HG02642 (cell line): Measurements from ENCODE around the gene RYR2.
"Not testable (repeated sequence)": the region's sequence is repeated elsewhere in the genome, so short reads cannot be mapped to it uniquely, and the experiment has no call there.

Experiments used
- ATAC-seq: cut with Tn5 transposase; IDR thresholded peaks from one replicate; pipeline ENCODE4 v1.9.1; 2021; ENCODE audit warnings: mild to moderate bottlenecking; ENCODE audit not compliant: unreplicated experiment, poor library complexity

RYR2 gene

DNA sequence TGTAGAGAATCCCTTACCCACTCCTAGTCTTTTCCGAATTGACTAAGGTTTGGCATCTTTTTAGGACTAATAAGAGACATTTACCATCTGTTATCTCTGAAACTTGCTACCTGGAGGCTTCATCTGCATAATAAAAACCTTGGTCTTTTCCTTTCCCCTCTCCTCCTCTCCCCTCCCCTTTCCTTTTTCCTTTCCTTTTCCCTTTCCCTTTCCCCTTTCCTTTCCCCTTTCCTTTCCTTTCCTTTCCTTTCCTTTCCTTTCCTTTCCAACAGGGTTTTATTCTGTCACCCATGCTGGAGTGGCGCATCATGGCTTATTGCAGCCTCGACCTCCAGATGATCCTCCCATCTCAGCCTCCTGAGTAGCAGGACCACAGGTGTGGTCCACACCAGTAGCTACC is 195.7 kb downstream of the RYR2 start:
- no peak for ATAC-seq

DNA sequence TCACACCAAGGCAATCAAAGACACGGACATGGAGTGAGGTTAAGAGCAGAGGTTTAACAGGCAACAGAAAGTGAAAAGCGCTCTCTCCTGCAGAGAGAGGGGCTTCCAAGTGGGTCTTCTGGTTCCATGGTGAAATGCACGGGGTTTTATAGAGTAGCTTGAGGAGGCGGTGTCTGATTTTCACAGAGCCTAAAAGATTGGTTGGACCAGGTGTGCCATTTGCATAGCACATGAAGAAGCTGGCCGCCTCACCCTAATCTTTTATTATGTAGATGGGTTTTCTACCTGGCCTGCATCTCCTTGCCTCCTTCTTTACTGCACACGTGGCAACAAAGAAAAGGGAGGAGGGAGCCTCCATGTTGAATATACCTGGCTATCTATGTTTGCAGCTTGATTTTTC is 197.3 kb downstream of the RYR2 start:
- ATAC-seq, result no peak

DNA sequence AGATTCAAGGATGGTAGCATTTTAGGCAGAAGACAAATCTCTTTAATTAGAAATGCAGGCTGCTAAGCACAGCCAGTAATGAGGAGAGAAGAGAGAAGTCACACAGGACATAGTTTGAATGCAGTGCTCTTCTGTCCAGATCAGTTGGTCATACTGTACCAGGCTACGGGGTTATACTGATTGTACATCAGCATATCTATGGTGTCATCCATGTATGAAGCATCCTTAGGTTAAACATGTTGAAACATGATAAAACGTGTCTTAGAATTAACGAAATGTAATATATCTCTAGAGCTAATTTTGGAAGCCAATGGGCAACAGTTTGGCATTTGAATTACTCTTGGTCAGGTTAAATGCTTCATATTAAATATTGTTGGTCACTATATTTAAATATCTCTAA is 199.1 kb downstream of the RYR2 start:
- ATAC-seq, result no peak

DNA sequence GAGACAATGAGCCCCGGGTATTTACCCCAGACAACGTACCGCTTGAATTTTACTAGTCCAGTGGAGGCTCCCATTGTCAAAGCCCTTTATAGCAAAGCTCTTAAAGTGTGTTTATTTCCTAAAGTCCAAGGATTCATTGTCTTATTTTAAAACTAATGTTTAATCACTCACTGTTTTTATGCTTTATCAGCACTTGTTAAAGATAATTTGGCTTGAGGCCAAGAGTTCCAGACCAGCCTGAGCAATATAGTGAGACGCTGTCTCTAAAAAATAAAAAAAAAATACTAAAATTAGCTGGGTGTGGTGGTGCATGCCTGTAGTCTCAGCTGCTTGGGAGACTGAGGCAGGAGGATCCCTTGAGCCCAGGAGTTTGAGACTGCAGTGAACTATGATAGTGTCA is 202.8 kb downstream of the RYR2 start:
- no peak for ATAC-seq

DNA sequence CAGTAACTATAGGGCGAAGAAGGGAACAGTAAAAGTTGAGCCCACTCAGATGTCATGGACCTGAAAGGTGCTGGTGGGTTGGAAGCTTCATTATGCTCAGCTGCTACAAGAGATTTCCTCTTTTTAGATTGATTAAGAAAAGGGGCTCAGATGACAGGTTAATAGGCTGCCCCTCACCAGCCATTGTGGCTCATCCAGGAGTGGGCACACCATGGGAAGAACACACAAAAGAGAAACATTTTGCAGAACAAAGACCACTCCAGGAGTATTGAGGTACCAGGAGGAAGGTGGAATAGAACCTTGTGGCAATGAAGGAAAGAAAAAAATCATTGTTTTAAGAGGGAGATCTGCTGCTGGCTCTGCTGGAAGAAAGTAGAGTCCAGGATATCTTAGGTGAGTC is 205.5 kb downstream of the RYR2 start:
- no peak for ATAC-seq

DNA sequence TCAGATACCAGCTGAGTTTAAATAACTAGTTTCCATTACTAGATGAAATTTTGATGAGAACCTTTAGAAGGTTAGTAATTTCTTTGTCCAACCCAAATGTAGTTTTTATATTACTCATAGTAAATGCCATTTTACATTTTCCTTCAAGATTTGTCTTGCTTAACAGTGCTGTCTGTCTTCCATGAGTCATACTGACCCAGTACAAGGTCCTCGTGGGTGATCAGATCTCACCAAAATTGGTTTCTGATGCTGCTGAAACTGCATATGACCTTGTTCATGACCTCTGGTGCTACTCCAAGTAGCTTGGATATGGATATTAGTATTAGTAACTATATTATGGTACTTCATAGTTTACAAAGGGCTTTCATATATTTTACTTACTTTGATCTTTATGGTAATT is 207.1 kb downstream of the RYR2 start:
- no peak for ATAC-seq

DNA sequence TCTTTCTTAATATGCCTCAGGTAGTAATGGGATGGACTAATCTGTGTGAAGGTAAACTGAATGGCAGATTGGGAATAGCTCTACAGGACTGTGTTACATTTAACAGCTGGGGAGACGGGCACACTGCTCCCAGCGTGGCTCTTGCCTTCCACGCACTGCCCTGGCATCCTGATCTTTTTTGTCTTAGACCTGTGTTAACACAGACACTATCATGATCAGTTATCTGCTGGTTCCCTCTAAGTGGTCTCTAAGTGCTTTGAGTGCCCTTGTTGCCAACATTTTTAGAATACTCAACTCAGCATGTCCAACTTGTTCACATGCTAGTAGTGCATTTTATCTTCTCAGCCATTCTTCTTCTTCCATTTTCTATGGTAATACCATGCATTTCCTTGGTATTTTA is 208.1 kb downstream of the RYR2 start:
- no peak for ATAC-seq

DNA sequence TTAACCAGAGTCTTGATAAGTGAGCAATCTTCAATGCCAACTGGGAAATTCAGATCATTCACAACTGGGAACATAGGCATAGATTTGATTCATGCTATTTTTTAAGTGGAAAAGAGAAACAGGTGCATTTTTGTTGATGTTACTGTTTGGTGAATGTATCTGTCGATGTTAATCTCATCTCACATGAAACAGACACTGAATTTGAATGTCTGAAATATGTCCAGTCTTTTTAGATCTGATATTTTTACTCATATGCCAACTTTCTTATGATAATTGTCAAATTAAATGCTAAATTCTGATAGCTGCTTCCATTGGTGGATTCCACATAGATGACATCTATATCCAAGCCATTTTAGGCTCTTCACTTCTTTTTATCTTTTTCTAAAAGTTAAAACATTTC is 213.1 kb downstream of the RYR2 start:
- no peak for ATAC-seq

DNA sequence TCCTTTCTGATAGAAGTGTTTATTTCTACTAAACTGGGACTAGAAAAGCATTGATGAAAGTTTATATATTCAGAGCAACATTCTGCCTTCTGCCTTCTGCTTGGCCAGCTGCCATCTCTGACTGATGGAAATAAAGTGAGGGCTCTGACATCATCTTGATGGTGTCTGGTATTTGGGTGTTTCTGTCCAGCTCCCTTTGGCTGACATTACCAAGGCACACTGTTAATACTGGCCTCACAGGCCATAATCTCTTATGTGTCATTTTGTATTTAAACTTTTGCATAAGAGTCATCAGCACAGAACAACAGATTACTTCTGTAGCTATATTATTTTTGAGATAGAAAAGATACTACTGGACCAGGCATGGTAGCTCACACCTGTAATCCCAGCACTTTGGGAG is 216.9 kb downstream of the RYR2 start:
- ATAC-seq, result no peak

DNA sequence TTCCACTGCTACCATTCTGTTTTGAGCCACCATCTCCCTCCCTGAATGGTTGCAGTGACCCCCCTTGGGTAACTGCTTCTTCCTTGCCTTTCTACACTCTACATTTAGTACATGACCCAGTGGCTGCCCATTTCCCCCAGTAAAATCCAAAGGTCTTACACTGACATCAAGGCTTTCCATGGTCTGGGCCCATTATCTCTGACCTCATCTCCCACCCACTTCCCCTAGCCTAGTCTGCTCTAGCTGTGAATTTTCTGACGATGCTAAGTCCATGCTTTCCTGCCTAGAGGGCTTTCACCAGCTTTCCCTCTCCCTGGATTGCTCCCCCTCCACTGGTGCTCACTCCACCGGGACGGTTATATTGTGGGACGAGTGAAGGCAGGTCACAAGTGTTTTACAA is 219.2 kb downstream of the RYR2 start:
- ATAC-seq, result no peak

DNA sequence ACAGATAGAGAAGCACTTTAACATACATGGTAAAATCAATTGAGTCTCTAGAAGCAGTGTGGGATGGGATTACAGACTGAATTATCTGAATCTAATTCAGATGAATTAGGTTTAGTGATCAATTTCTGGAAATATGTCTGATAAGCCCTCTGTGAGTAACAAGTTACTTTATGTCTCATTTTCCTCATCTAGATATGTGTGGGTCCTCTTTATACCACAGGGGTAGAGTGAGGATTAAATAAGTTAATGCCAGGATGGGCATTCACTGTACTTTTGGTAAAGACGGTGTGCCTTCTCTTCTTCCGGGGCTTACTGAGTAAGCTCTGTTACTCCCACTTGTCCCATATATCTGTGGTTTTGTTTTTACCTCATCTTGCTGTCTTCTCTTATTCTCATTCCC is 225.8 kb downstream of the RYR2 start:
- ATAC-seq, result no peak

DNA sequence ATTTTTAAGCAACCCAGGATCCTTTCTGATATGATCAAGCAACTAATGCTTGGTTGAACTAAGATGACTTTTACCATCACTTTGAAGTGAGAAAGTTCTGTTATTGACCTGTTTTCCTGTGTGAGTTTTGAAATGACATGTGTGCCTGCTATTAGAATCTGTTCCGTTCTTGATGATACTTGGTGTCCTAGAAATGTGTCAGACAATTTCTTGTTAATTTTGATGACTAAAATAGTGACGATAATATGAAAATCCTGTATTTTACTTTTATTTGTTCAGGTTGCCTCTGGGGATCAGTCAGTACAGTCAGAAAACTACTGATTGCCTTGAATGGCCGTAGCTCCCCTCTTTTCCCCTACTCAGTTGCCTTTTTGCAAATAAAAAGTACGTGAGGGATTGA is 228.0 kb downstream of the RYR2 start:
- ATAC-seq, result peak; percentile 57

DNA sequence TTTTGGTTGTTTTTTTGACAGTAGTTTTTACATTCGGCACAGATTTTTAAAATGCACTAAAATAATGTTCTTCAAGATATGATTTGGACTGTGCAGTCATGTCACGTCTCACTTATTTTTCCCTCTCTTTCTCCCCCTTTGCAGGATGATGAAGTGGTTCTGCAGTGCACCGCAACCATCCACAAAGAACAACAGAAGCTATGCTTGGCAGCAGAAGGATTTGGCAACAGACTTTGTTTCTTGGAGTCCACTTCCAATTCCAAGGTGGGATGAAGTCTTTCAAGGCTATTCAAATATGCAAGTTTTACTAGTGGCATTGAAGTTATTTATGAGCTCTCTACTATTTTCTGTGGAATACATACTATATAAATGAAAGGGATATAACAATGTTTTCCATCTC is 228.4 kb downstream of the RYR2 start:
- no peak for ATAC-seq

DNA sequence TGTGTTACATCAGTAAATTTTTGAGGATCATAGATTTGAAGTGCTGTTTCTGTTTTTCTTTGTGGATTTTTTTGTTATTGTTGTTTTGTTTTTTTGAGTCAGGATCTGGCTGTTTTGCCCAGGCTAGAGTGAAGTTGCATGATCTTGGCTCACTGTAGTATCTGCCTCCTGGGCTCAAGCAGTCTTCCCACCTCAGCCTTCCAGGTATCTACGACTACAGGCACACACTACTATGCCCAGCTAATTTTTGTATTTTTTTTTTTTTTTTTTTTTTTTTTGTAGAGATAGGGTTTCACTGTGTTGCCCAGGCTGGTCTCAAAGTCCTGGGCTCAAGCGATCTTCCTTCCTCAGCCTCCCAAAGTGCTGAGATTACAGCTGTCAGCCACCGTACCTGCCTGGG is 236.0 kb downstream of the RYR2 start:
- not testable (repeated sequence) for ATAC-seq

DNA sequence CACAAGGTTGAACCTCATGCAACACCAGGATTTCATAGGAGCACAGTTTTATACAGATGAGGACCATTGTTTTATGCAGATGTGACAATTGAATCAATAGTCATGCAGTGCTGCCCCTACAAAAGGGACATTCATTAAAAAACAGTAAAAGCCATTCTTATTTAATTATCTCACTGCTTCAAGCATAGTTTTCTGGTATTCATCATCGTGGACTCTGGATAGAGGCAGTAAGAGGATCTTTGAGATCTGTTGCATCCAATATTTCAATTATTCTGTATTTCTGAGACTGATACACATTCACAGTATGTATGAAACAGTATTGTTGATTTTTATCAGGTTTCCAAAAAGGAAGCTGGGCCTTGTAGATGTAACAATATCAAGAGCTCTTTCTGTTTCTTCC is 237.6 kb downstream of the RYR2 start:
- no peak for ATAC-seq

DNA sequence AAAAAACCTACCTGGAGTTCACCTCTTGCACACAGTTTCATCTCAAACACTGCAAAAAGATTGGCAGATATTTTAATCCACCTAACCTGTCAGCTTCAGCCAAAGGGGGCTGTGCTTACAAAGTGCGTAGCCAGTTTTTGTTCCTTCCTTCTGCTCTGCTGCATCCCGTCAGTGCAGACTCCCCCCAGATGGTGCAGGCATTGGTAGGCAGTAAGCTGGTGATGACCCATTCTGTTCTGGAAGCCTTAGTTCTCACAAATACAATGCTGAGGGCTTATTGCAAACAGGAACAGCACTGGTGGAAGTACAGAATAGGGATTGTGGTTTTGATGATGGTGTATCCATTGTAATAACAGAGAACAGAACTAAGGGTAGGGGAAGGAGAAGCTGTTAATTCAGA is 239.5 kb downstream of the RYR2 start:
- no peak for ATAC-seq

DNA sequence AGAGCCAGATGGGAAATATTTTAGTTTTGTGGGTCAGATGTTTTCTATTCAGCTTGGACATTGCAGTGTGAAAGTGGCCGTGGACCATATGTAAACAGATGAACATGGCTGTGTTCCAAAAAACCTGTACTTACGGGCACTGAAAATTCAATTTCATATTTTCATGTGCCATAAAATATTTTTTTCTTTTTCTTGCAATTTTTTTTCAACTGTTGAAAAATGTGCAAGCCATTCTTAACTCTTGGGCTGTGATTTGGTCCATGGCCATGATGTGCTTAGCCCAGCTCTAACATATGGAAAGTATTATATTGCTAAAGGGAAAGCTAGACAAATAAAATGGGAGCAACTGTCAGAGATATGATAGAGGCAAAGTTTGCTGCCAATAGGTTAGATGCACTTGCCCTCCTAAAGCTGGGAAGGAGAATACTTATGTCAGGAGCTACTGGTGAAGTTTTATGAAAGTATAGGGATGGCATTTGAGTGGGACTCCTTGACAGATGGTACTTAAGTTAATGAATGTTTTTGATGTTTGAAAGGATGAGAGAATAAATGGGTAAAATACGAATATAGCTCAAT is 240.3 kb downstream of the RYR2 start:
- ATAC-seq, result no peak

DNA sequence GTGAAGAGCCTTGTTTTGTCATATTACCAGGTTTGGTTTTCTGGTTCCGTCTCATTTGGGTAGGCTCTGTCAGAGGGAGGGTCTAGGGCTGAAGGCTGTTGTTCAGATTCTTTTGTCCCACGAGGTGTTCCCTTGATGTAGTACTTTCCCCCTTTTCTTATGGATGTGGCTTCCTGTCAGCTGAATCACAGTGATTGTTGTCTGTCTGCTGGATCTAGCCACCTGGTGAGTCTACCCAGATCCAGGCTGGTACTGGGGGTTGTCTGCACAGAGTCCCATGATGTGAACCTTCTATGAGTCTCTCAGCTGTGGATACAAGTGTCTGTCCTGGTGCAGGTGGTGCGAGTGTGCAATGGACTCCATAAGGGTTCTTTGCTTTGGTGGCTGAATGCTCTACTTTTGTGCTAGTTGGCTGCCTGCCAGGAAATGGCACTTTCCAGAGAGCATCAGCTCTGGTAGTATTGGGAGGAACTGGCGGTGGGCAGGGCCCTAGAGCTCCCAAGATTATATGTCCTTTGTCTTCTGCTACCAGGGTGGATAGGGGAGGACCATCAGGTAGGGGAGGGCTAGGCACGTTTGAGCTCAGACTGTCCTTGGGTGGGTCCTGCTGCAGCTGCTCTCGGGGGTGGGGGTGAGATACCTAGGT is 246.0 kb downstream of the RYR2 start:
- no peak for ATAC-seq

DNA sequence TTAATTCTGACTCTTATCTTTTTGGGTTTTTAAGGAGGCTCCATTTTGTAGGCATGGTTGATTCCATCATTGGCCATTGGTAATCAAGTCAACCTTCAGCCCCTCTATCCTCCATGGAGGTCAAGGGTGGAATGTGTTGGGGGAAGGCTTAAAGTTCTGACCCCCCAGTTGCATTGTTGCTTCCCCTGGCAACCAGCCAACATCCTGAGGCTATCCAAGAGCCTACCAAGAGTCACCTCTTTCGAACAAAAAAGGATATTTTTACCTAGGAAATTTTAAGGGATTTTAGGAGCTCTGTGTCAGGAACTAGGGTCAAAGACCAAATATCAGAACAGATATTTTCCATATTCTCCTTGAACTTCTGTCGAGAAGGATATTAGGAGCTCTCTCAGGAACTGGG is 251.8 kb downstream of the RYR2 start:
- ATAC-seq, result no peak

DNA sequence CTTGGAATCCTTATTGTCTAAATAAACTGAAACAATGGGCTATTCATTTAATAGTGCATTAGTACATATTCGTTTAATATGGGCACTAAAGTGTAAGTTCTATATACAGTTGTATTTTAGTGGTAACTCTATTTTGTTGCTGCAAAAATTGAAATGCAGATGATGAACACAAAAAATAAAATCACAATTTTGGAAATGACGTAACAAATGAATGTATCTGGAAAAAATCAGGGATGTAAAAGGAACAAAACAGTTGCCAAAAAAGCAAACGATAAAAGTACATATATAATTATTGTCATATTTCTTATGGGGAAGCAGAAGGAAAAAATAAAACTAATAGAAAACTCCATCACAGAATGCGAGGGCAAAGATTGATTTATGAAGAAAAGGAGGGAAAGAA is 254.9 kb downstream of the RYR2 start:
- no peak for ATAC-seq

DNA sequence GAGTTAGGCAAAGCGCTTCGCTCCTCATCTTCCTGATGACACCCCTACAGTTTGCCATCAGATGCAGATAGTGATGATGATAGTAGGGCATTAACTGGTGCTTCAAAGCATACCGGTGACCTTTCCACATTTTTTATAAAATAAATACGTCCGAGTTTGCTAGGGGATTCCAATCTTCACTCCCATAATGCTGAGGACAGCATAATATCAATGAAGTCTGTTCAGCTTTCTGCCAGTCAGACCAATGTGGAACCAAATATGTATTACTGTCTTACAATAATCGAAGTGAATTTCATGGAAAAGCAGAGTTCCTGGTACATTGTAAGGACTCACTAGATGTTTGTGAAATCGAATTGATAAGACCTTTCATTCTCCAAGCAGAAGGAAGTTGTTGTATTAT is 258.7 kb downstream of the RYR2 start:
- ATAC-seq, result no peak

DNA sequence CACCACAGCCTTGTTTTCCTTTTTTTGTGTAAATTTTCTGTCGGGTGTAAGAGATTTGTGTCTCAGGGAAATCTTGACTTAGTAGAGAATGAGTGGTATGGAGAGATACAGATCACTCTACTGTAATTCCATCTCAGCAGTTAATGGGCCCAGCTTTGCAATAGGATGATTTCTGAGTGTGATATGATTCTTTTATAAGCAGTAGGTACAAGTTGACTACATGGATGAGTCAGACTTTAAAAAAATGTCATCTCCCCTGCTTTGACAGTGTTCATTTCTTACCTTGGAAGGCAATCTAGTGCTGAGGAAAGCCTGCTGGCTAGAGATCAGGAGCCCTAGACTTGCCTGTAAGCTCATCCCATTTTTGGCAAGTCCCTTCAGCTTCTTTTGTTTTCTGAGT is 261.9 kb downstream of the RYR2 start:
- no peak for ATAC-seq

DNA sequence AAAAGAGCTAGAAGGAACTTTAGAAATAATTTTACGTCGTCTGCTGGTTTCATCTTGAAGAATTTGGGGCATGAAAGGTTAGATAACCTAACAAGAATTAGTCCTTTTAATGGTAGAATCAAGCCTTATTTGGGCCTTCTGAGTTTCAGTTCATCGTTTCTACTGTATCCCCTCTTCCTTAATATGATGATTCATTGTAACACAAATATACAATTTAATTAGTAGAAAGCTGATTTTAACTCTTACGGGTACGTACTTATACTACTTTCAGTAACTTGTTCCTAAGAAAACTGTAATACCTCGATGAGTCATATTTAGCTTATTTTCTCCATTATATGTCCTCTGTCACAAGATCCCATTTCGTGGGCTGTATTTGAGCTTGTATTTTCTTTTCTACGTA is 264.7 kb downstream of the RYR2 start:
- no peak for ATAC-seq
